Smooth muscle cell (in vitro differentiated cells): ENCODE measurements around the gene TGM2. TPM values are rescaled to one million over a fixed set of nuclear protein-coding genes. Genes with fewer than 3 reads are reported as not detected.

Experiments used
- DNase-seq: peaks from one replicate; lab custom pipeline; 2025; ENCODE audit not compliant: unreplicated experiment; lab: John Stamatoyannopoulos, UW
- H2AFZ ChIP-seq: fragments of 200-600 bp; sonication (generic); 2 replicates; pipeline ENCODE4 v1.6.0; 2016; ENCODE audit warnings: antibody characterized with exemption, low read depth, mild to moderate bottlenecking
- H3F3A ChIP-seq: fragments of 200-600 bp; sonication (generic); 2 replicates; pipeline ENCODE4 v1.6.0; 2017; ENCODE audit warnings: antibody characterized with exemption, low read depth
- H3K27ac ChIP-seq: fragments of 200-600 bp; sonication (generic); 2 replicates; pipeline ENCODE4 v1.5.1; 2016; ENCODE audit warnings: low read depth, mild to moderate bottlenecking
- H3K27me3 ChIP-seq: fragments of 200-600 bp; sonication (generic); 2 replicates; pipeline ENCODE4 v1.6.1; 2016; ENCODE audit warnings: low read depth, mild to moderate bottlenecking
- H3K36me3 ChIP-seq: fragments of 200-600 bp; sonication (generic); 2 replicates; pipeline ENCODE4 v1.5.1; 2016; ENCODE audit warnings: low read depth
- H3K4me1 ChIP-seq: fragments of 200-600 bp; sonication (generic); 2 replicates; pipeline ENCODE4 v1.5.1; 2016; ENCODE audit warnings: low read depth
- H3K4me2 ChIP-seq: fragments of 200-600 bp; sonication (generic); 2 replicates; pipeline ENCODE4 v1.6.0; 2016; ENCODE audit warnings: mild to moderate bottlenecking
- H3K4me3 ChIP-seq: fragments of 200-600 bp; sonication (generic); 2 replicates; pipeline ENCODE4 v1.5.1; 2016; ENCODE audit warnings: mild to moderate bottlenecking
- H3K79me2 ChIP-seq: fragments of 200-600 bp; sonication (generic); 2 replicates; pipeline ENCODE4 v1.6.0; 2016; ENCODE audit warnings: low read depth, mild to moderate bottlenecking
- H3K9ac ChIP-seq: fragments of 200-600 bp; sonication (generic); 2 replicates; pipeline ENCODE4 v1.6.0; 2016; ENCODE audit warnings: low read depth
- H3K9me3 ChIP-seq: fragments of 200-600 bp; sonication (generic); replicated peaks from 2 replicates; pipeline ENCODE4 v1.5.1; 2016; ENCODE audit warnings: low read depth
- H4K20me1 ChIP-seq: fragments of 200-600 bp; sonication (generic); 2 replicates; pipeline ENCODE4 v1.6.0; 2016; ENCODE audit warnings: low read depth
- WGBS: methylation state at CpG from one replicate; pipeline ENCODE4 v1.1.7; 2016; ENCODE audit warnings: low lambda C conversion rate; 5-methylcytosine and 5-hydroxymethylcytosine counted together
- polyA plus RNA-seq: library from polyadenylated mRNA; unstranded; fragments of >200 nt; fragmentation: Nextera tagmentation; extraction: Ambion mirVana; gene quantifications from 2 replicates; pipeline ENCODE4 v1.2.1, GENCODE V29; 2016
- total RNA-seq: library from RNA; depleted of rRNA; stranded (reverse); fragments of >200 nt; gene quantifications from 2 replicates; pipeline ENCODE4 v1.2.3, GENCODE V29; 2014
- TF ChIP-seq, protein P1 (sequence below): fragments of 200-600 bp; sonication (generic); IDR thresholded peaks from 2 replicates; pipeline ENCODE4 v1.5.1; 2017; ENCODE audit warnings: borderline replicate concordance, mild to moderate bottlenecking, antibody characterized with exemption; ENCODE audit not compliant: insufficient read depth, poor library complexity, severe bottlenecking

TGM2 gene
- total and polyA plus RNA-seq, 2 experiments from 2014 or later = 41.7 to 72.0 TPM

DNA sequence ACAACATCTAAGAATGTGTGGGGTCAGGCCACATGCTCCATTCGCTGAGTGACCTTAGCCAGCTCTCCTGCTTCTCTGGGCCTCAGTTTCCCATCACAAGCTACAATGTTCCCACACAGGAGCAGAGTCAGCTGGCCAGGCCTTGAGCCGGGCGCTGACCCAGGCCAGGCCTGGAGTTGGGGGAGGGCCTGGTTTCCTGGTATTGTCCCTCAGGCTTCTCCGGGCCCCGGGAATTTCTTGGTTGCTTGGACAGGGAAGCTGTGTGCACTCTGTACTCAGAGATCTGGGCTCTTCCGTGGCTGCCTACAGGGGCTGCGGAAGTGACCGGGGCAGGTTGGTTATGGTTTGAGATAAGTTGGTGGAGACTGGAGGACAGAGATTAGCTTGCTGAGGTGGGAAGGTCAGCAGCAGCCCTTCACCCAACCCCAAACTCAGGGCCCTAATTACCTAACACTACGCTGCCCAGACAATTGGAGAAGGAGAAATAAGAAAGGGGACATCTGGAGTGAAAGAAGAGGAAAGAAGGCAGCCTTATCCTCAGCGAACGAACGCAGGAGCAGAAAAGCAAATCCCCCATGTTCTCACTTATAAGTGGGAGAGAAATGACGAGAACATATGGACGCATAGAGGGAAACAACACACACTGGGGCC lies 6.2 kb downstream of the TGM2 start:
- Histone ChIP-seq H3K27ac (no peak overlapping the region), H4K20me1 (no peaks in the 10 kb centered on the region), H3K4me2 (no peak overlapping the region), H2AFZ (no peak overlapping the region), H3K36me3 (no peaks in the 10 kb centered on the region), H3K9me3 (no peaks in the 10 kb centered on the region), H3F3A (peaks cover 4% of the 10 kb centered on the region), H3K27me3 (no peaks in the 10 kb centered on the region), H3K4me1 (no peaks in the 10 kb centered on the region), H3K4me3 (no peak overlapping the region), H3K79me2 (no peaks in the 10 kb centered on the region), H3K9ac (no peak overlapping the region)
- 54% methylated on average over 14 of the region's 14 CpGs for WGBS
- DNase-seq = no peak
- TF ChIP-seq, protein P1, sequence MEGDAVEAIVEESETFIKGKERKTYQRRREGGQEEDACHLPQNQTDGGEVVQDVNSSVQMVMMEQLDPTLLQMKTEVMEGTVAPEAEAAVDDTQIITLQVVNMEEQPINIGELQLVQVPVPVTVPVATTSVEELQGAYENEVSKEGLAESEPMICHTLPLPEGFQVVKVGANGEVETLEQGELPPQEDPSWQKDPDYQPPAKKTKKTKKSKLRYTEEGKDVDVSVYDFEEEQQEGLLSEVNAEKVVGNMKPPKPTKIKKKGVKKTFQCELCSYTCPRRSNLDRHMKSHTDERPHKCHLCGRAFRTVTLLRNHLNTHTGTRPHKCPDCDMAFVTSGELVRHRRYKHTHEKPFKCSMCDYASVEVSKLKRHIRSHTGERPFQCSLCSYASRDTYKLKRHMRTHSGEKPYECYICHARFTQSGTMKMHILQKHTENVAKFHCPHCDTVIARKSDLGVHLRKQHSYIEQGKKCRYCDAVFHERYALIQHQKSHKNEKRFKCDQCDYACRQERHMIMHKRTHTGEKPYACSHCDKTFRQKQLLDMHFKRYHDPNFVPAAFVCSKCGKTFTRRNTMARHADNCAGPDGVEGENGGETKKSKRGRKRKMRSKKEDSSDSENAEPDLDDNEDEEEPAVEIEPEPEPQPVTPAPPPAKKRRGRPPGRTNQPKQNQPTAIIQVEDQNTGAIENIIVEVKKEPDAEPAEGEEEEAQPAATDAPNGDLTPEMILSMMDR = no peak

DNA sequence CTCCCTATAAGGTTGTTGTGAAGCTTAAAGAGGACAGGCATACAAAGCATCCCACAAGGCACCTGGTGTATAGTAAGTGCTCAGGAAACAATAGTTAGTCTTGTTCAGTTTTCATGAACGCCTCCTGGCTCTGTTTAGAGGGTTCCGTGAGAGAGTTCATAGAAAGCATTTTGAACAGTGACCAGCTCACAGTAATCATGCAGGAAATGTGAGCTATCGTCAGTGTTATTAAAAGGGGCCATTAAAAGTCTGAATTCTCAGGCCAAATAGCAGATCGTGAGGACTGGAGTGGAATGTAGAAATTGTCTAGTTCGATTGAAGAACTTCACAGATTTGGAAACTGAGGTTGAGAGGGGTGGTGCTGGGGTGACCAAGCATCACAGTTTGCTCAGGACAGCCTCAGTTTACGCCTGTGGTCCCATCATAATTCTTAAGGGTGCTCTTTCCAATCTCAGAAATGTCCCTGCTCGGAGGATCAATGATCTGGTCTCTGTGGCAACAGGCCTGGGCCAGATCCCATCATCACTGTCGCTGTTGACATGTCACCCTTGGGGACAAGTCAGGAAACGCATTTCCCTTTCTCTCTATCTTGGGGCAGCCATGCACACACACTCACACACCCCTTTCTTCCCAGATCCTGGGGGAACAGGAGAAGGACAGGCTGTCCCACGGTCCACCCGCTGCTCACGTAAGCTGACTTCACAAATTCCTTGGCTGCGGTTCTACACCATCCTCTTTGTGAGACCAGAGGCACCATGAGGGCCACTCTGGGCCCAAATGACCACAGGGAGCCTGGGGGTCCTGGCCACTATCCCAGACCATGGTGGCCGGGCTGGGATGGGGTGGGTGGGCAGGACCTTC lies 7.2 kb downstream of the TGM2 start:
- H2AFZ ChIP-seq = no peak overlapping the region
- no peak overlapping the region for H3K4me3 ChIP-seq
- H3K9me3 ChIP-seq = no peaks in the 10 kb centered on the region
- TF ChIP-seq, protein P1 = no peak
- no peaks in the 10 kb centered on the region for H3K79me2 ChIP-seq
- no peak overlapping the region for H3K9ac ChIP-seq
- H3K4me1 ChIP-seq = no peaks in the 10 kb centered on the region
- H3F3A ChIP-seq = peaks cover 4% of the 10 kb centered on the region
- WGBS = 91% methylated on average over 14 of the region's 14 CpGs
- H3K27ac ChIP-seq = no peak overlapping the region
- H3K36me3 ChIP-seq = no peaks in the 10 kb centered on the region
- H3K4me2 ChIP-seq = no peak overlapping the region
- no peaks in the 10 kb centered on the region for H3K27me3 ChIP-seq
- no peaks in the 10 kb centered on the region for H4K20me1 ChIP-seq
- DNase-seq = no peak

GRCh38 chr20:38156888-38157634 lies 8.0 kb downstream of the TGM2 start:
- H3K79me2 ChIP-seq = no peaks in the 10 kb centered on the region
- no peak overlapping the region for H3K4me3 ChIP-seq
- no peak overlapping the region for H2AFZ ChIP-seq
- 89% methylated on average over 11 of the region's 11 CpGs for WGBS
- H3F3A ChIP-seq = peaks cover 4% of the 10 kb centered on the region
- H3K9ac ChIP-seq = no peak overlapping the region
- no peak overlapping the region for H3K4me2 ChIP-seq
- no peaks in the 10 kb centered on the region for H3K36me3 ChIP-seq
- H3K27me3 ChIP-seq = no peaks in the 10 kb centered on the region
- H3K9me3 ChIP-seq = no peaks in the 10 kb centered on the region
- DNase-seq = no peak
- H3K27ac ChIP-seq = no peak overlapping the region
- TF ChIP-seq, protein P1 = no peak
- H3K4me1 ChIP-seq = no peaks in the 10 kb centered on the region
- no peaks in the 10 kb centered on the region for H4K20me1 ChIP-seq
